Activated CD8-positive, alpha-beta T cell treated with anti-CD3 and anti-CD28 coated beads for 36 hours (primary cell): ENCODE measurements around the gene APBA1. TPM values are rescaled to one million over a fixed set of nuclear protein-coding genes. Genes with fewer than 3 reads are reported as not detected.
"Not testable (repeated sequence)": the region's sequence is repeated elsewhere in the genome, so short reads cannot be mapped to it uniquely, and the experiment has no call there.

Experiments
- ATAC-seq: fragments of 200-7000 bp; cut with Tn5 transposase; one replicate; pipeline ENCODE4 v1.10.0; 2021; ENCODE audit warnings: mild to moderate bottlenecking, moderate library complexity
- CTCF ChIA-PET: fragments of 350-600 bp; sonication (Branson Sonifier 250); formaldehyde crosslinking; loops from one replicate; lab custom pipeline; 2021; ENCODE audit warnings: antibody characterized with exemption; lab: Charles Lee
- POLR2A ChIA-PET: fragments of 350-600 bp; sonication (Branson Sonifier 250); formaldehyde crosslinking; loops from one replicate; lab custom pipeline; 2021; ENCODE audit warnings: antibody characterized with exemption; lab: Charles Lee
- DNase-seq: peaks from one replicate; pipeline ENCODE4 v3.0.0-alpha.2; 2020
- H3K27ac Mint-ChIP-seq: one replicate; pipeline ENCODE4 v1.8.0; 2021; ENCODE audit warnings: mild to moderate bottlenecking, mixed read lengths
- H3K27me3 Mint-ChIP-seq: one replicate; pipeline ENCODE4 v1.8.0; 2021; ENCODE audit warnings: mixed read lengths
- H3K36me3 Mint-ChIP-seq: one replicate; pipeline ENCODE4 v1.8.0; 2021; ENCODE audit warnings: low read depth, mixed read lengths
- H3K4me1 Mint-ChIP-seq: one replicate; pipeline ENCODE4 v1.8.0; 2021; ENCODE audit warnings: low read depth, mixed read lengths
- H3K4me3 Mint-ChIP-seq: one replicate; pipeline ENCODE4 v1.8.0; 2021; ENCODE audit warnings: mild to moderate bottlenecking, moderate library complexity, mixed read lengths
- H3K9me3 Mint-ChIP-seq: one replicate; pipeline ENCODE4 v1.8.0; 2021; ENCODE audit warnings: mixed read lengths
- CTCF ChIP-seq: fragments of 200-600 bp; IDR thresholded peaks from one replicate; pipeline ENCODE4 v1.8.0; 2022; ENCODE audit warnings: antibody characterized with exemption, mild to moderate bottlenecking
- intact Hi-C: fragments of 100-400 bp; cut with micrococcal nuclease; formaldehyde crosslinking; loops from one replicate; pipeline ENCODE4 v1.10.0; 2022
- total RNA-seq, 2 experiments: library from RNA; stranded (reverse); gene quantifications; one replicate each; pipeline ENCODE4 v1.2.3, GENCODE V29; 2021

APBA1 gene
- total RNA-seq, 2 experiments from 2014 or later: 0.07 TPM; not detected in 1

GRCh38 chr9:69420611-69421270 is 251.4 kb downstream of the APBA1 start:
- ChIA-PET CTCF (interaction anchor here (0.9 to 3.8 kb wide), 11 partner anchors 9 to 690 kb away, joined by 3 to 37 read pairs (median 4); no protein-coding TSS in a partner anchor), POLR2A (no interaction called here)
- no peak for DNase-seq
- no peaks in the 10 kb centered on the region for H3K36me3 Mint-ChIP-seq
- H3K27ac Mint-ChIP-seq: no peak overlapping the region
- intact Hi-C loops: loop anchor here (5.0 to 10.0 kb wide), 2 partner anchors 457 to 494 kb away; no protein-coding TSS in a partner anchor
- H3K4me1 Mint-ChIP-seq: no peaks in the 10 kb centered on the region
- H3K9me3 Mint-ChIP-seq: no peaks in the 10 kb centered on the region
- ATAC-seq: no peak
- peaks cover 3% of the 10 kb centered on the region for H3K27me3 Mint-ChIP-seq
- no peak for TF ChIP-seq CTCF
- no peak overlapping the region for H3K4me3 Mint-ChIP-seq

GRCh38 chr9:69412741-69413150 is 259.4 kb downstream of the APBA1 start:
- peak; percentile 31 for TF ChIP-seq CTCF
- Mint-ChIP-seq H3K27ac (no peak overlapping the region), H3K4me1 (no peaks in the 10 kb centered on the region), H3K4me3 (no peak overlapping the region), H3K27me3 (peaks cover 1% of the 10 kb centered on the region), H3K36me3 (no peaks in the 10 kb centered on the region), H3K9me3 (no peaks in the 10 kb centered on the region)
- ChIA-PET CTCF (interaction anchor here (1.5 kb wide), 1 partner anchor 9 kb away, joined by 8 read pairs; no protein-coding TSS in a partner anchor), POLR2A (no interaction called here)
- DNase-seq (peak; percentile 4), ATAC-seq (no peak)
- intact Hi-C loops: no loop called here

- Mint-ChIP-seq H3K36me3 (no peaks in the 10 kb centered on the region), H3K4me1 (no peaks in the 10 kb centered on the region), H3K4me3 (no peak overlapping the region), H3K27me3 (peaks cover 1% of the 10 kb centered on the region), H3K9me3 (no peaks in the 10 kb centered on the region), H3K27ac (no peak overlapping the region)
- CTCF ChIA-PET: interaction anchor here (1.1 to 1.5 kb wide), 2 partner anchors 9 to 10 kb away, joined by 3 to 8 read pairs; no protein-coding TSS in a partner anchor
- TF ChIP-seq CTCF: no peak
- intact Hi-C loops: no loop called here
- POLR2A ChIA-PET: no interaction called here
- ATAC-seq (no peak), DNase-seq (no peak)
Observed at GRCh38 chr9:69411931-69412740, 260.0 kb downstream of the APBA1 start.

- intact Hi-C loops: no loop called here
- ChIA-PET POLR2A (no interaction called here), CTCF (interaction anchor here (1.1 kb wide), 1 partner anchor 10 kb away, joined by 3 read pairs; no protein-coding TSS in a partner anchor)
Observed at GRCh38 chr9:69411246-69411645, 260.9 kb downstream of the APBA1 start.

GRCh38 chr9:69409936-69410335 is 262.2 kb downstream of the APBA1 start:
- CTCF ChIA-PET, H3K27ac Mint-ChIP-seq, DNase-seq, H3K36me3 Mint-ChIP-seq, H3K4me3 Mint-ChIP-seq, H3K4me1 Mint-ChIP-seq, H3K27me3 Mint-ChIP-seq, intact Hi-C loops, H3K9me3 Mint-ChIP-seq, POLR2A ChIA-PET, ATAC-seq: not testable (repeated sequence)

More at GRCh38 chr9:69411246-69411645, 260.9 kb downstream of the APBA1 start:
- no peaks in the 10 kb centered on the region for H3K36me3 Mint-ChIP-seq
- ATAC-seq: no peak
- H3K4me3 Mint-ChIP-seq: no peak overlapping the region
- H3K9me3 Mint-ChIP-seq: no peaks in the 10 kb centered on the region
- no peak for TF ChIP-seq CTCF
- no peak for DNase-seq
- H3K27me3 Mint-ChIP-seq: peaks cover 1% of the 10 kb centered on the region
- no peak overlapping the region for H3K27ac Mint-ChIP-seq
- no peaks in the 10 kb centered on the region for H3K4me1 Mint-ChIP-seq
